GM21576 (cell line): Measurements from ENCODE around the gene TRPM2.
"Not testable (repeated sequence)": the region's sequence is repeated elsewhere in the genome, so short reads cannot be mapped to it uniquely, and the experiment has no call there.

Experiments
- ATAC-seq: cut with Tn5 transposase; IDR thresholded peaks from one replicate; pipeline ENCODE4 v1.9.1; 2021; ENCODE audit warnings: mild to moderate bottlenecking, moderate library complexity; ENCODE audit not compliant: unreplicated experiment

The TRPM2 gene

DNA sequence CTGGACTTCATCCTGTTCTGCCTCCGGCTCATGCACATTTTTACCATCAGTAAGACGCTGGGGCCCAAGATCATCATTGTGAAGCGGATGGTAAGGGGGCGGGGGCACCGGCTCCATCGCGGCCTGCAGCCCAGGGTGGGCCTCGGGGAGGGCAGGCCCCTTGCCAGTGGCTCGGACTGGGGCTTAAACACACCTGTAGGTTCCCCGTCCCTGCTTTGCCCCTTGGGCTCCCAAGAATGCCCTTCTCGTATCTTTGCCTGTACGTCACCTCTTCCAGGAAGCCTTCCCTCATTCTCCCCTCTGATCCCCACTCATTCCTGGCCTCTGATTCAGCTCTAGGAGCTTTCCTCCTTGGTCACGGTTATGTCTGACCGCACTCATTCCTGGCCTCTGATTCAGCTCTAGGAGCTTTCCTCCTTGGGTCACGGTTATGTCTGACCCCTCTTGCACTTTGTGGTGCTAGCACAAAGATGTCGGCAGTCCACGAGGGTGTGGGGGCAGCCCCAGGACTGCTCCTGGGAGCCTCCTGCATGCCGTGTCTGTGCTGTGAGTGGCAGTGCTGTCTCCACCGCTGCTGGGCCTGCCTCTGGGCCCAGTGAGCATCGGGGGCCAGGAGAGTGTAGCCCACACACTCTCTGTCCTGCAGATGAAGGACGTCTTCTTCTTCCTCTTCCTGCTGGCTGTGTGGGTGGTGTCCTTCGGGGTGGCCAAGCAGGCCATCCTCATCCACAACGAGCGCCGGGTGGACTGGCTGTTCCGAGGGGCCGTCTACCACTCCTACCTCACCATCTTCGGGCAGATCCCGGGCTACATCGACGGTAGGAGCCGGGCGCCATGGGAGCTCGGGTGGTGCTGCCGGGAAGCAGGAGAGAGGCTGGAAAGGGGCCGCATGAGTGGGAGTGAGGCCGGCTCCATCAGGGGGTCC is 52.8 kb downstream of the TRPM2 start:
- ATAC-seq = no peak

DNA sequence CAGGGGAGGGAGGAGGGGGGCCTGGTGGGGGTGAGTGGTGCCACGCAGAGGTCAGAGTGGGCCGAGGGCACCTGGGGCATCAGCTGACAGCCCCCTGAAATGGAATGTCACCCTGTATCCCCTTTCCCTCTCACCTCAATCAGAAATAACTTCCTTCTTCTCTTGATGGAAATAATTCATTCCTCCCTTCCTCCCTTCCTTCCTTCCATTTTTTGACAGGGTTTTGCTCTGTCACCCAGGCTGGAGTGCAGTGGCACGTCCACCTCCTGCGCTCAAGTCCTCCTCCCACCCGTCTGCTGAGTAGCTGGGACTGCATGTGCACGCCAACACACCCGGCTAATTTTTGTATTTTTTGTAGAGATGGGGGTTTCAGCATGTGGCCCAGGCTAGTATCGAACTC is 53.5 kb downstream of the TRPM2 start:
- no peak for ATAC-seq

GRCh38 chr21:44407493-44407892 is 54.1 kb downstream of the TRPM2 start:
- ATAC-seq = no peak

DNA sequence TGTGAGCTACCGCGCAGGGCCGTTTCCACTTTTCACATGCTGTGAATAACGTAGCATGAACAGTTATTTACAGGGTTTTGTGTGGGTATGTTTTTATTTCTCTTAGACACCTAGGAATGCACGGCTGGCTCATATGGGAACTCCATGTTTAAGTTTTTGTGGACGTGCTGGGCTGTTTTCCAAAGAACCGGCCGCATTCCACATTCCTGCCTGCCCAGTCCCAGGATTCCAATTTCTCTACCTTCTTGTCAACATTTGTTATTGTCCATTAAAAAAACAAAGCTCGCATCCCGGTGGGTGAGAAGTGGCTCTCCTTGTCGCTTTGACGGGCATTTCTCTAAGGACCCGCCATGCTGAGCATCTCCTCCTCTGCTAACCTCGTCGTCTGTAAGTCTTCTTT is 54.8 kb downstream of the TRPM2 start:
- ATAC-seq = no peak

GRCh38 chr21:44413566-44414290 is 60.3 kb downstream of the TRPM2 start:
- no peak for ATAC-seq

DNA sequence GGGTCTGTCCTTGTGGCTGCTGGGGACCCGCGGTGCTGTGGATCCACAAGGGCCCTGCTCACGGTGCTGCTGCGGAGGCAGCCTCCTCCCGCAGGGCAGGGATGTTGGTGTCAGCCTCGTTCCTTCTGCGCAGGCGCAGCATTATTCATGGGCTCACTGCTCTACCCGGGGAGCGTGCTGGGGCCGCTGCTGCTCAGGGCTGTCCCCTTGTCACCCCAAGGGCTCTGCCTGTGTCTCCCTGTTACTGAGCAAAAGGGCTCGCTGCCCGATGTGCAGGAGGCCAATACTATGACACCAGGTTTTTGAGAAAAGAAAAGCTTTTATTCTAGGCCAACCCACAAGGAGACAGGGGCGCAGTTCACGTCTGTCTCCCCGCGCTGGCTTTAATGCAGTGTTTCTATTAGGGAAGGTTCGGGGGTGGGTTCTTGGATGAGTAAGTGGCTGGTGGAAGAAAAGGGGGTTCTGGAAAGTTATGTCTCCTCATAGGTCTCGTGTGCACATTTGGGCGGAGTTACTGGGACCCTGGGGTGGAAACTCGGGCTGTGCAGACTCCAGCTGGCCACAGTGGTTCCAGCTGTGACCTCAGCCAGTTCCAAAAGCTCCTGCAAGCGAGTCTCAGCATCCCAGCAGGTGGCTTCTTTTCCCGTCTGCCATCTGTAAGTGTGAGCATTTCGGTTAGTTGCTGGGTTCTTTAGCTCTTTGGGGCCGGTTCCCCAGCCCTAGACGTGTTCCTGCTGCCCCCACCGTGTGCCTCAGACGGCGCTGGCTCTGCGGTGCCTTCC is 61.1 kb downstream of the TRPM2 start:
- ATAC-seq = no peak

DNA sequence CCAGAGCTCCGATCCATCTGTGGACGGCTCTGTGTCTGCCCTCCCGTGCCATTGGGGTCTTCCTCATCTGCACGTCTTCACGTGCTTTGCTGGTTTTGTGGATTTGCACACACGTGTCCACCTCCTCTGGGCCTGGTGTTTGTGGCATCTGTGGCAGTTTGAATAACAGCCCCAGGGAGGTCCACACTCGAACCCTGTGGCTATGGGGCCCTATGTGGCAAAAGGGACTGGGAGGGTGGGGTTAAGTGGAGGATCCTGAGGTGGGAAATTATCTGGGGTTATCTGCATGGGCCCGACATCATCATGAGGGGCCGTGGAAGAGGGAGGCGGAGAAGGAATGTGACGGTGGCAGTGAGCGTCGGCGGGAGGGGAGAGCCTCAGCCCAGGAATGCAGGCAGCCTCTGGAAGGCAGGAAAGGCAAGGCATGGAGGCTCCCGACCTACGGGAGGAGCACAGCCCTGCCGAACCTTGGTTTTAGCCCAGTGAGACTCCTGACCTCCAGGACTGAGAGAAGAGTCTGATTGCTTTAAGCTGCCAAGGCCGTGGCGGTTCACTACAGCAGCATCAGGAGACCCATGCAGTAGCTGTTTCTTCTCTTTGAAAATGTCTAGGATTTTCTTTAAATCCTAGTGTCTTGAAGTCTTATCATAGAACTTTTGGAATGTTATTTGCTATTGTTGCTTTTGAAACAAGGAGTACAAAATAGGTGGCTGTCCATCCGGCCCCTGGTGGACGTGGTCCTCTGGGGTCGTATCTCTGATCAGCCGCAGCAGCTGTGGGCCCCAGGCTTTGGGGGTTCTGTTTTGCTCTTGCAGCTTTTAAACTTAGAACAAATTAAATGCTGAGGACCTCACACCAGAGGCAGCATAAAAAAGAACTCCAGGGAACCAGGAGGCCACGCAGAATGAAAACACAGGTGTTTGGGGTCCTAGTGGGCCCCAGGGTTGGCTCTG is 61.9 kb downstream of the TRPM2 start:
- ATAC-seq = no peak

DNA sequence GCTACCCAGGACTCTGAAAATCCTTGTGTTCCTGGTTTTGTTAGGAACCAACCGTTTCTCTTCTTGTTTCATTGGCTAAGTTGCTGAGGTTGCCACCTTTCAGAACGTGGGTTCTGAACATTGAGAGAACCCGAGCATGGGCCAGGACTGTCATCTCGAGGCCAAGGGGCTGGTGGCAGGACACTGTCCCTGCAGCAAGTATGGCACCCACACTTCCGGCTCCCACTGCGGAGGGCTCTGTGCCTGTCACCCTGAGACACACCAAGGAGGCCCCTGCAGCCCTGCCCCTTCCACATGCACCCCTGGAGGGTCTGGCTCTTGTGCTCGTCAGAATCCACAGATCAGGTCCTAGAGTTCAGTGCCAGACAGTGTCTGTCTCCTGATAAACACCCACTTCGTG is 62.8 kb downstream of the TRPM2 start:
- no peak for ATAC-seq

- ATAC-seq = not testable (repeated sequence)
These were observed 64.2 kb downstream of the TRPM2 start for GRCh38 chr21:44417621-44418107.

- ATAC-seq = no peak
These were observed 64.9 kb downstream of the TRPM2 start for GRCh38 chr21:44418108-44418875.

DNA sequence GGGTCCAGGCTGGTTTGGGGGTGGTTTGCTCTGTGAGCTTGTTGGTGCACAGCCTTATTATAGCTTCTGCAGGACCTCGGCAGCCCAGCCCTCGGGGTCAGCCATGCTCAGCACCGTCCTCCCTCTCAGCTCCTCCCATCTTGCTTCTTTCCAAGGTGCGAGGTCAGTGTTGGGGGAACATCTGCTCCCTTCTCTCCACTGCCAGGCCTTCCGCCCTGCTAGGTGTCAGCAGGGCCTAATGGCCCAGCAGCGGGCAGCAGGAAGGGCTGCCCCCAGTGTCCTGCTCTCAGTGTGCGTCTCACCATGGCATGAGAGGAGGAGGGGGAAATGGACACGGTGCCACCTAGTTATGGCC is 65.4 kb downstream of the TRPM2 start:
- no peak for ATAC-seq

GRCh38 chr21:44419679-44420078 is 66.3 kb downstream of the TRPM2 start:
- ATAC-seq = no peak

DNA sequence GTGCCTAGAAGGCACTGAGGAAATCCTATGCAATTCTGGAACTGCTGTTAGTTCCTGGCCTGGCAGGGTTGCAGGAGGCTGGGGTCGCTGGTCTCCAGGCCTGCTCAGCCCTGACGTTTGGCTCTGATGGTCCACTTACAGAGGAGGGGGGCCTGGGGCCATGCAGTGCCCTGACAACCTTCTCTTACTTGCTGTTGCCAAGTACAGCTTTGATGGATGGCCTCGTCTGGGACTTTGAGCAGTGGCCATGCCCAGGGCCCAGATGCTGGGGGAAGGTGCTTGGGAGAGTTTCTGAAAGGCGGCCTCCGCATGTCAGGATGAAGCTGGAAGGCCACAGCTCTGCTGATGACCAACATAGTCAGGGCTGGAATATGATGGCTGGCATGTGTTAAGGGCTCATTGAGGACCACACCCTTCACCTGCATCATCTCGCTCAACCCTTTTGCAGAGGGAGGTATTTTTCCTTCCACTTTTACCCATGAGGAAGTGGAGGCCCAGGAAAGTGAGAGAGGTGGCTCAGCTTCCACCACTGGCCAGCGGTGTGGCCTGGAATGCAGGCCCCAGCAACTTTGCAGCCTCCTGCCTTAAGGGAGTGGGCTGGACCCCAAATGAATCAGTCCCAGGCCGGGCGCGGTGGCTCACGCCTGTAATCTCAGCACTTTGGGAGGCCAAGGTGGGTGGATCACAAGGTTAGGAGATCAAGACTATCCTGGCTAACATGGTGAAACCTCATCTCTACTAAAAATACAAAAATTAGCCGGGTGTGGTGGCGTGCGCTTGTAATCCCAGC is 67.2 kb downstream of the TRPM2 start:
- ATAC-seq = no peak

GRCh38 chr21:44421901-44422840 is 68.8 kb downstream of the TRPM2 start:
- ATAC-seq = no peak

DNA sequence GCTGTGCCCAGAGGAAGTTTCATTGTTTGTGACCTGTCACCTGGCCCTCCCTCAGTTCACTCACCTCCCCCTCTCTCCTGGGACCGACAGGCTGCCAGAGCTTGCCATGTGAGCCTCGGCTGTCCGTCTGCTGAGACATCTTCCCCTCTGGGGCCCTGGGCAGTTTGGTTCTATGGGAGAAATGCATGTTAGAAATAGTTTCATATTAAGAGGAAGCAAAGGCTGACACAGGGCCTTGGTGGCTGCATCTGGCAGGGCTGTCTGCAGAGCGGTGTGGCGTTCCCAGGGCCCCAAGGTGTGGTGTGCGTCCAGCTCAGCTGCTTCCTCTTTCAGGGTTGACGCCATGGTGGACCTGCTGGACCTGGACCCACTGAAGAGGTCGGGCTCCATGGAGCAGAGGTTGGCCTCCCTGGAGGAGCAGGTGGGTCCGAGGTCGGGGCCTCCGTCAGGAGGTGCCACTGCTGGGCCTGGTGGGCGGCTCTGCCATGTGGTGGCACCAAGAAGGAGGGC is 69.9 kb downstream of the TRPM2 start:
- ATAC-seq = no peak

DNA sequence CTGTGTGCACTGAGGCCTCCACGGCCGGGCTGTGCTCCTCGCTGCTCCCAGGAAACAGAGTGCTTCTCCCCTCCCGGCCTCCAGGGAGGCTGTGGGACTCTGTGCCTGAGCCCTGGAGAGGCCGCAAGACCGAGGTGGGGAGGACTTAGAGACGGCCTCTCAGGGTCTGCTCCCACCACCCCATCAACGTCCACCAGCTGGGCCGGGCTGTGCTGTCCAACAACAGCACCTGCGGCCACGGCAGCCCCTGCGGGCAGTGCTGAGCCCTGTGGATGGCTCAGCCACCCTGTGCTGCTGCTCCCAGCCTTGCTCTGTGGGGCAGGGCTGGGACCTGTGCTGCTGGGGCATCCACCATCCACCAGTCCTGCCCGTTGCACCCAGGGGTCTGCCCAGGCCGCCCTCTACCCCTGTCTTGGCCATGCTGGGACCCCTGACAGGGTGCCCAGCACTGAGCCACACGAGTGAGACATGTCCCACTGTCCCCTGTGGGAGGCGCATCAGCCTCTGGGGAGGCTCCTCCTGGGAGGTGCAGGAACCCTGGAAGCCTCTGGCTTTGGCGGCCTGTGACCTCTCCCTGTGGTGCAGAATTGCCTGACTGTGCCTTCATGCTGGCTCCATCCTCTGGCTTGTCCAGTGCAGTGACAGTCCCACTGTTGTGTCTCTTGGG is 70.7 kb downstream of the TRPM2 start:
- ATAC-seq = no peak
